ENCODE results near the gene RIC1.
"Not testable (repeated sequence)": the region's sequence is repeated elsewhere in the genome, so short reads cannot be mapped to it uniquely, and the experiment has no call there.

RIC1 gene

GRCh38 chr9:5667391-5667790 is 38.5 kb downstream of the RIC1 start:
- no peak for TF ChIP-seq CTCF (conservative IDR thresholded peaks at IDR 0.05; ENCODE audit: low read length)
- no peak overlapping the region for H3K4me3 ChIP-seq (ENCODE audit: low read length)
- no peak for DNase-seq (ENCODE audit: low read depth)

- TF ChIP-seq CTCF (conservative IDR thresholded peaks at IDR 0.05; ENCODE audit: low read length), result no peak
- DNase-seq (ENCODE audit: low read depth), result no peak
- no peak overlapping the region for H3K4me3 ChIP-seq (ENCODE audit: low read length)
These were observed 41.2 kb downstream of the RIC1 start for GRCh38 chr9:5670079-5670478.

- no peak for DNase-seq (ENCODE audit: low read depth)
- TF ChIP-seq CTCF (conservative IDR thresholded peaks at IDR 0.05; ENCODE audit: low read length), result no peak
- H3K4me3 ChIP-seq (ENCODE audit: low read length), result no peak overlapping the region
These were observed 42.9 kb downstream of the RIC1 start for GRCh38 chr9:5671711-5672353.

- DNase-seq (ENCODE audit: low read depth); H3K4me3 ChIP-seq (ENCODE audit: low read length): not testable (repeated sequence)
These were observed 46.1 kb downstream of the RIC1 start for GRCh38 chr9:5675046-5675445.

- not testable (repeated sequence) for DNase-seq (ENCODE audit: low read depth); H3K4me3 ChIP-seq (ENCODE audit: low read length)
These were observed 54.7 kb downstream of the RIC1 start for GRCh38 chr9:5683591-5683990.

- TF ChIP-seq CTCF (conservative IDR thresholded peaks at IDR 0.05; ENCODE audit: low read length), result no peak
- no peak for DNase-seq (ENCODE audit: low read depth)
- H3K4me3 ChIP-seq (ENCODE audit: low read length), result no peak overlapping the region
These were observed 55.2 kb downstream of the RIC1 start for GRCh38 chr9:5684101-5684500.

- no peak for DNase-seq (ENCODE audit: low read depth)
- H3K4me3 ChIP-seq (ENCODE audit: low read length), result no peak overlapping the region
- no peak for TF ChIP-seq CTCF (conservative IDR thresholded peaks at IDR 0.05; ENCODE audit: low read length)
These were observed 59.2 kb downstream of the RIC1 start for GRCh38 chr9:5688109-5688508.

GRCh38 chr9:5690278-5690677 is 61.4 kb downstream of the RIC1 start:
- DNase-seq (ENCODE audit: low read depth), result no peak
- no peak overlapping the region for H3K4me3 ChIP-seq (ENCODE audit: low read length)
- TF ChIP-seq CTCF (conservative IDR thresholded peaks at IDR 0.05; ENCODE audit: low read length), result no peak
